Neural cell (in vitro differentiated cells): ENCODE results near the gene AP3B2.

ENCODE experiments used
- CTCF ChIP-seq: fragments of 450-650 bp; IDR thresholded peaks from 2 replicates; pipeline ENCODE4 v1.5.1; 2014; ENCODE audit warnings: antibody characterized with exemption, mild to moderate bottlenecking, moderate library complexity; ENCODE audit not compliant: poor library complexity, severe bottlenecking
- EZH2 ChIP-seq: fragments of 200-600, 300-800 bp; shearing (Covaris generic), sonication (generic); IDR thresholded peaks from 2 replicates; pipeline ENCODE4 v1.6.1; 2014; ENCODE audit warnings: antibody characterized with exemption, low read length, borderline replicate concordance, mild to moderate bottlenecking; ENCODE audit not compliant: insufficient read depth, poor library complexity, severe bottlenecking
- RAD21 ChIP-seq: fragments of 450-650 bp; conservative IDR thresholded peaks from 2 replicates; pipeline ENCODE4 v1.6.1; 2014; ENCODE audit warnings: antibody characterized with exemption, mild to moderate bottlenecking, moderate library complexity

DNA sequence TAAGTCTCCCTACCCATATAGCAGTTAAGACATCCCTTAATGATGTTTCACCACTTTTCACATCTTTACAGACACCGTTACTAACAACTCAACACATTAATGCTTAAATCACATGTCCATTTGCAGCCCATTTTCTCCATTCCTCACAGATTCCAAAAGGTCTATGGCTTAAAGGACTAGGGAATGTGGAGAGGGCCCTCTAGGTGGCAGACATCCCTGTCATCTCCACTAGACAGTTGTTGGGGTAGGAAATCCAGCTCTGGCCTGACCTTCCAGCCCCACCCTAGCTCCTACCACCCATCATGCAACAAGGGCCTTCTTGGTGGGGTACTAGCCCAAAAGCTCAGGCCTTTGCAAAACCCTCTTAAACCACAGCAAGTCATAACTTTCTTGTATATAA is 87.7 kb downstream of the AP3B2 start:
- no peak for TF ChIP-seq RAD21
- no peak for TF ChIP-seq CTCF
- TF ChIP-seq EZH2, result no peak
